ENCODE results near the gene SLC14A1. TPM values are rescaled to one million over a fixed set of nuclear protein-coding genes. Genes with fewer than 3 reads are reported as not detected.

Gene SLC14A1
- total RNA-seq, 1 donor = 254 TPM

- no peak for TF ChIP-seq CTCF (IDR thresholded peaks at IDR 0.05; ENCODE audit: insufficient read depth, low read length)
- DNase-seq (ENCODE audit: low read depth) = no peak
- no peak overlapping the region for H3K4me3 ChIP-seq (ENCODE audit: low read depth, low read length)
Observed at GRCh38 chr18:45715212-45715780, 8.7 kb upstream of the SLC14A1 start.

- no peak overlapping the region for H3K4me3 ChIP-seq (ENCODE audit: low read depth, low read length)
- TF ChIP-seq CTCF (IDR thresholded peaks at IDR 0.05; ENCODE audit: insufficient read depth, low read length) = no peak
- DNase-seq (ENCODE audit: low read depth) = no peak
Observed at GRCh38 chr18:45719106-45719505, 4.9 kb upstream of the SLC14A1 start.

DNA sequence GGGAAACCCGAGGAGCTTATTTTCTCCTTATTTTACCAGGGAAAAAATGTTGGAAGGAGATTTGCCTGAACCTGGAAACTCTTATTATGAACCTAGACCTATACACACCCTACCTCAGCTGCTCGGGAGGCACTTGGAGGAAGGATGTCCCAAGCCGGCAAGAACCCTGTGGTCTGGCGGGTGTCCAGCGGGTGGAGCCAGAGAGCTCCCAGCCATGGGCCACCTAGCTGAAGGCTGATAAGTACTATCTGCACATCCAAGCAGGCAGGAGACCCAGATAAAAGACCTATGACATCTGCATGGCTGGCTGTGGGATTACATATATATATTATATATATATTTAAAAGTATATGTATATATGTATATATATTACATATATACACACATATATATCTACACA lies 1.1 kb upstream of the SLC14A1 start:
- peak; percentile 80 for TF ChIP-seq CTCF (IDR thresholded peaks at IDR 0.05; ENCODE audit: insufficient read depth, low read length)
- H3K4me3 ChIP-seq (ENCODE audit: low read depth, low read length) = no peak overlapping the region
- DNase-seq (ENCODE audit: low read depth) = peak; percentile 68

DNA sequence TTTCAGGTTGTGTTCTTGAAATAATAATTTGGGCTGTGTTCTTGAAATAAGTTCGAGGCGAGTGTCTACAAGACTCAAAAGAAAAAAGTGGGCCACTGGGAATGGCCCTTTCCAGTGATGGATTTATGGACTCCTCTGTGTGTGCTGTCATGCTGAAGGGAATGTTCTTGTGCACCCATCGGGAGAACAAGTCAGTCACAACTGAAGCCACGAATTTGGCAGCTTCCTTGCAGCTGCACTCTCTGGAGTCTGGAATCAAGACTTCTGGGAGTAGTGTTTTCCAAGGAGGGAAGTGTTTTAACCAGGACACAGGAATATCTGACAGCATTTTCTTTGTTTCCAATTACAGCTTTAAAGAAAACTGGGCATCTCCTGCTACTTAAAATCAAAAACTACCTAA lies 620 bp downstream of the SLC14A1 start:
- no peak for TF ChIP-seq CTCF (IDR thresholded peaks at IDR 0.05; ENCODE audit: insufficient read depth, low read length)
- peak overlapping the region; percentile 74 for H3K4me3 ChIP-seq (ENCODE audit: low read depth, low read length)
- DNase-seq (ENCODE audit: low read depth) = no peak

DNA sequence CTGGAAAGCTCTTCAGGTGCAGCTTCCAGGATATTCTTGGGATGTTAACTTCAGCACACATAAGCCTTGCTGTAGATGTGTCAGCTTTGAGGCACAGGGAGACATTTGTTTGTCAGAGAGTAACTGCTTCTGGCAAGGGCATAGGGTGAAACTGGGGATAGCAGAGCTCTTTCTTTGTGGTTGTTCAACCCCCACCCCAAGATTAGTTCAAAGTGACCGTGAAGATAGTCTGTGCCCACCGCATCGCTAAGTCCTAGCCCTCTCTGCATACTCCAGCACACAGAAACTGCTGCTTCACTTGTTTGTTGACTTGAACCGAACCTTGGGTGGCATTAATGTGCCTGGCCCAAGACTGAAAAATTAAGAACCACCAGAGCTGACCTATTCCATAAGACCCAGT lies 1.4 kb downstream of the SLC14A1 start:
- TF ChIP-seq CTCF (IDR thresholded peaks at IDR 0.05; ENCODE audit: insufficient read depth, low read length) = no peak
- H3K4me3 ChIP-seq (ENCODE audit: low read depth, low read length) = peak overlapping the region; percentile 74

GRCh38 chr18:45726603-45727002 lies 2.6 kb downstream of the SLC14A1 start:
- TF ChIP-seq CTCF (IDR thresholded peaks at IDR 0.05; ENCODE audit: insufficient read depth, low read length) = no peak
- peak overlapping the region; percentile 74 for H3K4me3 ChIP-seq (ENCODE audit: low read depth, low read length)
- DNase-seq (ENCODE audit: low read depth) = no peak

More for the DNA sequence above, 1.4 kb downstream of the SLC14A1 start:
- no peak for DNase-seq (ENCODE audit: low read depth)

DNA sequence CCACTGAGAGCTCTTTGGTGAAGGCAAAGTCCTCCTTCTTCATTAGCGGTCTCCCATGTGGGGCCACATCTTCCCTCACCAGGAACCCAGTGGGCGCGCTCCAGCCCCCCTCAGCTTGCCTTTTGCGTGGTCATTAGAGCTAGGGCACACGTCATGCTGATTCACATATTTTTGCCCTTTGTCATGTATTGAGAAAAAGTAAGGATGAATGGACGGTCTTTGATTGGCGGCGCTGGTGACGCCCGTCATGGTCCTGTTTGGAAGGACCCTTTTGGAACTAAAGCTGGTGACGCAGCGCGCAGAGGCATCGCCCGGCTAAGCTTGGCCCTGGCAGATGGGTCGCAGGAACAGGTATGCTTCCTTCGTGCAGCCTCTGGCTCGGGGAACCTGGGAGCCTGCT lies 3.1 kb downstream of the SLC14A1 start:
- H3K4me3 ChIP-seq (ENCODE audit: low read depth, low read length) = peak overlapping the region; percentile 49
- no peak for TF ChIP-seq CTCF (IDR thresholded peaks at IDR 0.05; ENCODE audit: insufficient read depth, low read length)
- no peak for DNase-seq (ENCODE audit: low read depth)
